GM10248 (cell line): ENCODE measurements around the gene NELFB.

Source experiments
- CTCF ChIA-PET: fragments of 300-600 bp; sonication (Branson Sonifier 250); formaldehyde crosslinking; extraction: SDS; loops from one replicate; lab custom pipeline; 2021; ENCODE audit warnings: antibody characterized with exemption; lab: Yijun Ruan, JAX
- POLR2A ChIA-PET: fragments of 350-650 bp; sonication (Branson Sonifier 250); formaldehyde crosslinking; extraction: SDS; loops from one replicate; lab custom pipeline; 2020; ENCODE audit warnings: antibody characterized with exemption; lab: Yijun Ruan, JAX
- DNase-seq: peaks from one replicate; pipeline ENCODE4 v3.0.0; 2012; ENCODE audit errors: extremely low spot score
- TF ChIP-seq, protein P1 (sequence below): IDR thresholded peaks from 2 replicates; pipeline ENCODE4 v1.5.1; 2012; ENCODE audit warnings: mild to moderate bottlenecking, low read depth; ENCODE audit errors: extremely low read depth, missing control alignments, control extremely low read depth

NELFB gene

DNA sequence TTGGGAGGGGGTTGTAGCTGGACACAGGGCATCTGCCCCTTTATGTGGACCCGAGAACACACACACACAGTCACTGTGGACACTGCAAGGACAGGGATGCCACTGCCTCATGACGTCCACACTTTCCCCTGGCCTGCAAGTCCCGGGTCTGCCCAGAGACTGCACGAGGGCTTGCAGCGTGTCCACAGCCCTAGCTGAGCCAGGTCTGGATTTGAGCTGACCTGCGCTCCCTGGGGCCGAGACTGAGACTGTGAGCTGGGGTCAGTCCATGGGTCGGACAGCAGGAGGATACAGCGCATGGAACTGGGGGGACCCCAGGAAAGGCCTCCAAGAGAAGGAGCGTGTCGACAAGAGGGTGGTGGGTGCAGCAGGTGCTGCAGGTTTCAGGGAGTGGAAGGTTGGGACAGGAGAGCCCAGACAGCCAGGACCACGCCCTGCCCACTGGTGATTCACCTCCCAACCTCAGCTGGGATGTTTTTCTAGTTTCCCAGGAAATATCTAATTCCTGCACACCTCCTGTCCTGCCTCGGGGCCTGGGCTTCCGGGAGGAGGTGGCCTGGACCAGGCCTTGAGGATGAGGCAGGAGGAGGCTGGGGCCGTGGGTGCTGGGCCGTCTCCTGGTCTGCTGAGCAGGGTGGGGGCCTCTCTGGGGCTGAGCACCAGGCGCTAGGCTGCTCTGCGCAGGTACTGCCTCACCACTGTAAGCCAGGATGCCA lies 28.6 kb upstream of the NELFB start:
- CTCF ChIA-PET, result interaction anchor here (1.0 to 6.9 kb wide), 24 partner anchors 8 to 191 kb away, joined by 3 to 92 read pairs (median 7); partner anchors contain the start of genes ANAPC2, DPP7, SSNA1 and TPRN
- DNase-seq, result no peak
- TF ChIP-seq, protein P1, sequence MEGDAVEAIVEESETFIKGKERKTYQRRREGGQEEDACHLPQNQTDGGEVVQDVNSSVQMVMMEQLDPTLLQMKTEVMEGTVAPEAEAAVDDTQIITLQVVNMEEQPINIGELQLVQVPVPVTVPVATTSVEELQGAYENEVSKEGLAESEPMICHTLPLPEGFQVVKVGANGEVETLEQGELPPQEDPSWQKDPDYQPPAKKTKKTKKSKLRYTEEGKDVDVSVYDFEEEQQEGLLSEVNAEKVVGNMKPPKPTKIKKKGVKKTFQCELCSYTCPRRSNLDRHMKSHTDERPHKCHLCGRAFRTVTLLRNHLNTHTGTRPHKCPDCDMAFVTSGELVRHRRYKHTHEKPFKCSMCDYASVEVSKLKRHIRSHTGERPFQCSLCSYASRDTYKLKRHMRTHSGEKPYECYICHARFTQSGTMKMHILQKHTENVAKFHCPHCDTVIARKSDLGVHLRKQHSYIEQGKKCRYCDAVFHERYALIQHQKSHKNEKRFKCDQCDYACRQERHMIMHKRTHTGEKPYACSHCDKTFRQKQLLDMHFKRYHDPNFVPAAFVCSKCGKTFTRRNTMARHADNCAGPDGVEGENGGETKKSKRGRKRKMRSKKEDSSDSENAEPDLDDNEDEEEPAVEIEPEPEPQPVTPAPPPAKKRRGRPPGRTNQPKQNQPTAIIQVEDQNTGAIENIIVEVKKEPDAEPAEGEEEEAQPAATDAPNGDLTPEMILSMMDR, result no peak
- POLR2A ChIA-PET, result interaction anchor here (0.6 kb wide), 1 partner anchor 75 kb away, joined by 3 read pairs; no protein-coding TSS in a partner anchor

- ChIA-PET CTCF (interaction anchor here (0.7 to 6.9 kb wide), 35 partner anchors 9 to 436 kb away, joined by 3 to 92 read pairs (median 5); partner anchors contain the start of genes DPP7, MAN1B1, SAPCD2 and SSNA1), POLR2A (interaction anchor here (0.5 to 1.2 kb wide), 4 partner anchors 13 to 100 kb away, joined by 3 to 7 read pairs (median 3); partner anchors contain the start of gene TUBB4B)
These were observed 27.9 kb upstream of the NELFB start, which contains the start of gene RNF224 for GRCh38 chr9:137227054-137227852. Gene RNF224 (plus strand): TSS chr9:137227502. CDS start chr9:137228336, 834 bp downstream.

GRCh38 chr9:137227853-137228505 lies 27.1 kb upstream of the NELFB start:
- POLR2A ChIA-PET, result interaction anchor here (0.5 to 1.2 kb wide), 2 partner anchors 13 to 100 kb away, joined by 3 to 7 read pairs; partner anchors contain the start of gene TUBB4B
- CTCF ChIA-PET, result interaction anchor here (0.7 to 6.9 kb wide), 26 partner anchors 9 to 437 kb away, joined by 3 to 92 read pairs (median 6); partner anchors contain the start of genes MAN1B1, SAPCD2, SSNA1 and TMEM141
- no peak for DNase-seq
- TF ChIP-seq, protein P1, result no peak

More at GRCh38 chr9:137227054-137227852, 27.9 kb upstream of the NELFB start, which contains the start of gene RNF224:
- peak; percentile 83 for DNase-seq
- TF ChIP-seq, protein P1, result peak; percentile 99

DNA sequence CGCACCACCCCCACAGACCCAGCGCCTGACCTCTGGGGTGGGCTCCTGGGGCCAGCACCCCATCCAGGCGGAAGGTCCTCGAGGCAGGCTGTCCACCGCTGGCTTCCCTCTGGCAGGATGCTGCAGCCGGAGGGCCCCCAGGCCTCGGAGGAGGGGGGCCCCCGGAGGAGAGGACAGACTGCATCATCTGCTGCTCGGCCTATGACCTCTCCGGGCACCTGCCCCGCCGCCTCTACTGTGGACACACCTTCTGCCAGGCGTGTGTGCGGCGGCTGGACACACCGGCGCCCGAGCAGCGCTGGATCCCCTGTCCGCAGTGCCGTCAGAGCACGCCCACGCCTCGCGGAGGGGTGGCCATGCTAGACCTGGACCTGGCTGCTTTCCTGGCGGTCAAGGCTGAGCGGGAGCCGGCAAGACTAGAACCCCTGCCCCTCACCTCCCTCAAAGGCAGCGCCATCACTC lies 26.6 kb upstream of the NELFB start:
- ChIA-PET CTCF (interaction anchor here (1.4 to 6.9 kb wide), 14 partner anchors 9 to 193 kb away, joined by 3 to 92 read pairs (median 8); partner anchors contain the start of genes MAN1B1, SSNA1 and TUBB4B), POLR2A (no interaction called here)
- TF ChIP-seq, protein P1, result no peak
- DNase-seq, result no peak

GRCh38 chr9:137228968-137229896 lies 25.9 kb upstream of the NELFB start:
- TF ChIP-seq, protein P1, result no peak
- CTCF ChIA-PET, result interaction anchor here (0.9 to 3.6 kb wide), 5 partner anchors 12 to 194 kb away, joined by 3 to 18 read pairs (median 5); partner anchors contain the start of genes SSNA1 and TUBB4B
- POLR2A ChIA-PET, result interaction anchor here (0.7 to 1.3 kb wide), 2 partner anchors 11 to 14 kb away, joined by 3 to 9 read pairs; partner anchors contain the start of gene TUBB4B

More at GRCh38 chr9:137228968-137229896, 25.9 kb upstream of the NELFB start:
- DNase-seq, result no peak
